CD4-positive, alpha-beta T cell (primary cell): Measurements from ENCODE around the gene GMCL2. TPM values are rescaled to one million over a fixed set of nuclear protein-coding genes. Genes with fewer than 3 reads are reported as not detected.
"Not testable (repeated sequence)": the region's sequence is repeated elsewhere in the genome, so short reads cannot be mapped to it uniquely, and the experiment has no call there.

Source experiments
- ATAC-seq: fragments of 200-7000 bp; cut with Tn5 transposase; one replicate; pipeline ENCODE4 v1.10.0; 2022; ENCODE audit warnings: mild to moderate bottlenecking; ENCODE audit not compliant: poor library complexity
- CTCF ChIA-PET: fragments of 350-600 bp; sonication (Branson Sonifier 250); formaldehyde crosslinking; loops from one replicate; lab custom pipeline; 2021; ENCODE audit warnings: antibody characterized with exemption, inconsistent platforms; lab: Charles Lee
- POLR2A ChIA-PET: fragments of 350-600 bp; sonication (Branson Sonifier 250); formaldehyde crosslinking; loops from one replicate; lab custom pipeline; 2021; ENCODE audit warnings: antibody characterized with exemption, inconsistent platforms; lab: Charles Lee
- DNase-seq, 14 experiments: peaks; one replicate each; pipeline ENCODE4 v3.0.0-alpha.2; 2013 to 2020; ENCODE audit warnings: mixed read lengths in 2 of 14
- H3K27ac ChIP-seq, 2 donors: one replicate each; pipeline versions ENCODE4 v1.5.1 to v1.7.0; 2013; ENCODE audit warnings: low read length in 2 of 2, low read depth in 1 of 2, mild to moderate bottlenecking in 1 of 2
- H3K27me3 ChIP-seq, 2 experiments: 1 replicate in 1 of 2; 2 replicates in 1 of 2; pipeline versions ENCODE4 v1.6.1 to v1.7.0; 2013; ENCODE audit warnings: low read length in 2 of 2, control low read depth in 1 of 2, mild to moderate bottlenecking in 1 of 2, moderate library complexity in 1 of 2; ENCODE audit not compliant: insufficient read depth in 2 of 2, control insufficient read depth in 1 of 2
- H3K36me3 ChIP-seq: one replicate; pipeline ENCODE4 v1.6.1; 2013; ENCODE audit warnings: low read length, control low read depth; ENCODE audit not compliant: insufficient read depth
- H3K4me1 ChIP-seq: one replicate; pipeline ENCODE4 v1.6.1; 2013; ENCODE audit warnings: low read length, control low read depth; ENCODE audit not compliant: insufficient read depth
- H3K4me3 ChIP-seq: one replicate; pipeline ENCODE4 v1.5.1; 2013; ENCODE audit warnings: mild to moderate bottlenecking, low read length, moderate library complexity
- H3K9me3 ChIP-seq, 2 experiments: 1 replicate in 1 of 2; 2 replicates in 1 of 2; pipeline versions ENCODE4 v1.6.1 to v1.7.0; 2013; ENCODE audit warnings: low read length in 2 of 2, mild to moderate bottlenecking in 2 of 2, control low read depth in 1 of 2, moderate library complexity in 1 of 2; ENCODE audit not compliant: control insufficient read depth in 1 of 2, insufficient read depth in 1 of 2
- H3K27ac Mint-ChIP-seq: one replicate; pipeline ENCODE4 v1.8.0; 2020; ENCODE audit warnings: mixed read lengths
- H3K27me3 Mint-ChIP-seq: one replicate; pipeline ENCODE4 v1.8.0; 2021; ENCODE audit warnings: mixed read lengths
- H3K36me3 Mint-ChIP-seq: one replicate; pipeline ENCODE4 v1.8.0; 2021; ENCODE audit warnings: low read depth, mixed read lengths
- H3K4me1 Mint-ChIP-seq: one replicate; pipeline ENCODE4 v1.8.0; 2021; ENCODE audit warnings: low read depth, mixed read lengths
- H3K4me3 Mint-ChIP-seq: one replicate; pipeline ENCODE4 v1.8.0; 2020; ENCODE audit warnings: mild to moderate bottlenecking, mixed read lengths
- H3K9me3 Mint-ChIP-seq: one replicate; pipeline ENCODE4 v1.8.0; 2020; ENCODE audit warnings: mixed read lengths
- CTCF ChIP-seq: fragments of 200-600 bp; IDR thresholded peaks from one replicate; pipeline ENCODE4 v1.8.0; 2022; ENCODE audit warnings: antibody characterized with exemption, mild to moderate bottlenecking
- intact Hi-C, 2 experiments: fragments of 100-400 bp; cut with DNase I in 1 of 2; cut with micrococcal nuclease in 1 of 2; formaldehyde crosslinking; loops; one replicate each; pipeline versions ENCODE4 v1.15.1 to v1.9.0; 2023 to 2025; cut with DNase I, micrococcal nuclease
- total RNA-seq, 174 experiments: library from RNA in 2 of 174; stranded (reverse) in 2 of 174; gene quantifications; one replicate each; pipeline ENCODE4 v1.2.3 and lab custom pipeline; 2021 to 2026

Gene GMCL2
- total RNA-seq, 2 experiments from 2014 or later: not detected

- TF ChIP-seq CTCF: no peak
- no peaks in the 10 kb centered on the region for H3K9me3 ChIP-seq
- H3K27me3 ChIP-seq: no peaks in the 10 kb centered on the region
- Mint-ChIP-seq H3K27ac (peak overlapping the region; percentile 76), H3K27me3 (no peaks in the 10 kb centered on the region), H3K36me3 (peaks cover 58% of the 10 kb centered on the region), H3K9me3 (no peaks in the 10 kb centered on the region), H3K4me3 (peak overlapping the region; percentile 84), H3K4me1 (peaks cover 64% of the 10 kb centered on the region)
- peak overlapping the region; percentile 94 for H3K4me3 ChIP-seq
- H3K36me3 ChIP-seq: peaks cover 46% of the 10 kb centered on the region
- ChIA-PET POLR2A (interaction anchor here (2.8 kb wide), 1 partner anchor 26 kb away, joined by 10 read pairs; the partner anchor contains the start of gene HNRNPAB), CTCF (interaction anchor here (0.6 kb wide), 1 partner anchor 351 kb away, joined by 3 read pairs; no protein-coding TSS in a partner anchor)
- intact Hi-C loops: loop anchor here (10.0 kb wide), 2 partner anchors 354 to 1844 kb away; partner anchors contain the start of gene RNF130 (in 1 of the 2)
- no peak for DNase-seq
- ATAC-seq: no peak
- peaks cover 74% of the 10 kb centered on the region for H3K4me1 ChIP-seq
- H3K27ac ChIP-seq: no peak overlapping the region
Measured at GRCh38 chr5:178230879-178231538, 43.8 kb upstream of the GMCL2 start.

- Mint-ChIP-seq H3K9me3 (no peaks in the 10 kb centered on the region), H3K27me3 (no peaks in the 10 kb centered on the region), H3K36me3 (peaks cover 68% of the 10 kb centered on the region), H3K4me1 (peaks cover 64% of the 10 kb centered on the region), H3K4me3 (peak overlapping the region; percentile 84), H3K27ac (peak overlapping the region; percentile 76)
- POLR2A ChIA-PET: interaction anchor here (1.0 to 2.8 kb wide), 2 partner anchors 25 to 1394 kb away, joined by 3 to 10 read pairs; partner anchors contain the start of genes HNRNPAB and HNRNPH1
- Histone ChIP-seq H3K9me3 (no peaks in the 10 kb centered on the region), H3K4me3 (no peak overlapping the region), H3K27me3 (no peaks in the 10 kb centered on the region), H3K27ac (no peak overlapping the region), H3K36me3 (peaks cover 56% of the 10 kb centered on the region), H3K4me1 (peaks cover 62% of the 10 kb centered on the region)
- intact Hi-C loops: loop anchor here (10.0 kb wide), 2 partner anchors 355 to 1845 kb away; partner anchors contain the start of gene RNF130 (in 1 of the 2)
- ATAC-seq: no peak
- DNase-seq: no peak
- no peak for TF ChIP-seq CTCF
- CTCF ChIA-PET: interaction anchor here (0.6 kb wide), 1 partner anchor 877 kb away, joined by 3 read pairs; no protein-coding TSS in a partner anchor
Measured at GRCh38 chr5:178229861-178230260, 42.7 kb upstream of the GMCL2 start.

- H3K27ac ChIP-seq, H3K27me3 ChIP-seq, H3K9me3 Mint-ChIP-seq, H3K9me3 ChIP-seq, DNase-seq, intact Hi-C loops, POLR2A ChIA-PET, H3K4me3 ChIP-seq, CTCF ChIA-PET, H3K27me3 Mint-ChIP-seq, ATAC-seq: not testable (repeated sequence)
- Mint-ChIP-seq H3K27ac (peak overlapping the region; percentile 76), H3K4me1 (peaks cover 64% of the 10 kb centered on the region), H3K36me3 (peaks cover 70% of the 10 kb centered on the region), H3K4me3 (peak overlapping the region; percentile 84)
- Histone ChIP-seq H3K4me1 (peaks cover 56% of the 10 kb centered on the region), H3K36me3 (peaks cover 61% of the 10 kb centered on the region)
Measured at GRCh38 chr5:178229111-178229510, 41.9 kb upstream of the GMCL2 start.
